Measurements from ENCODE around the gene CFAP298. TPM values are rescaled to one million over a fixed set of nuclear protein-coding genes. Genes with fewer than 3 reads are reported as not detected.

The CFAP298 gene
- total RNA-seq, 1 donor from 2014 or later: 60.3 TPM

DNA sequence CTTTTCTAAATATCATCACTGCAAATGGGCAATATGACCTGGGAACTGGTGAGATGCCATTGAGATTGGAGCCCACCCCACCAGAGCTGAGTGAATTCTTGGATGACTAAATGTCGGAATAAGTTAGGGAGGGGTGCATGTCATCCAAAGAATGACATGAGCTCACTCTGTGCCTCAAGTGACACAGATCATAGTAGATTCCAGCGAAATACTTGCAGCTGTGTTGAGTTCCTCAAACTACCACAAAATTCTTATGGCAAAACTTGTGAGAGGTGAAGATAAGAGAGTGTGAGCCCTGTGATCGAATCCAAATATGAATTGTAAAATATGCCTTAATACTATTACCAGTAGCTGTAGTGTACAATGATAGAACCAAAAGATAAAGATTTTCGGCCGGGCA lies 24.5 kb downstream of the CFAP298 start:
- DNase-seq (ENCODE audit: low spot score): no peak
- TF ChIP-seq, protein P1, sequence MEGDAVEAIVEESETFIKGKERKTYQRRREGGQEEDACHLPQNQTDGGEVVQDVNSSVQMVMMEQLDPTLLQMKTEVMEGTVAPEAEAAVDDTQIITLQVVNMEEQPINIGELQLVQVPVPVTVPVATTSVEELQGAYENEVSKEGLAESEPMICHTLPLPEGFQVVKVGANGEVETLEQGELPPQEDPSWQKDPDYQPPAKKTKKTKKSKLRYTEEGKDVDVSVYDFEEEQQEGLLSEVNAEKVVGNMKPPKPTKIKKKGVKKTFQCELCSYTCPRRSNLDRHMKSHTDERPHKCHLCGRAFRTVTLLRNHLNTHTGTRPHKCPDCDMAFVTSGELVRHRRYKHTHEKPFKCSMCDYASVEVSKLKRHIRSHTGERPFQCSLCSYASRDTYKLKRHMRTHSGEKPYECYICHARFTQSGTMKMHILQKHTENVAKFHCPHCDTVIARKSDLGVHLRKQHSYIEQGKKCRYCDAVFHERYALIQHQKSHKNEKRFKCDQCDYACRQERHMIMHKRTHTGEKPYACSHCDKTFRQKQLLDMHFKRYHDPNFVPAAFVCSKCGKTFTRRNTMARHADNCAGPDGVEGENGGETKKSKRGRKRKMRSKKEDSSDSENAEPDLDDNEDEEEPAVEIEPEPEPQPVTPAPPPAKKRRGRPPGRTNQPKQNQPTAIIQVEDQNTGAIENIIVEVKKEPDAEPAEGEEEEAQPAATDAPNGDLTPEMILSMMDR (IDR thresholded peaks at IDR 0.05; ENCODE audit: unreplicated experiment): no peak
- no peak overlapping the region for H3K4me3 Mint-ChIP-seq (ENCODE audit: unreplicated experiment)
- H3K27me3 Mint-ChIP-seq (ENCODE audit: unreplicated experiment): peaks cover 4% of the 10 kb centered on the region
- H3K27ac Mint-ChIP-seq (ENCODE audit: unreplicated experiment): no peak overlapping the region
- H3K36me3 Mint-ChIP-seq (ENCODE audit: low read depth, unreplicated experiment): no peaks in the 10 kb centered on the region
- no peaks in the 10 kb centered on the region for H3K9me3 Mint-ChIP-seq (ENCODE audit: unreplicated experiment)
- H3K4me1 Mint-ChIP-seq (ENCODE audit: unreplicated experiment): peaks cover 2% of the 10 kb centered on the region

DNA sequence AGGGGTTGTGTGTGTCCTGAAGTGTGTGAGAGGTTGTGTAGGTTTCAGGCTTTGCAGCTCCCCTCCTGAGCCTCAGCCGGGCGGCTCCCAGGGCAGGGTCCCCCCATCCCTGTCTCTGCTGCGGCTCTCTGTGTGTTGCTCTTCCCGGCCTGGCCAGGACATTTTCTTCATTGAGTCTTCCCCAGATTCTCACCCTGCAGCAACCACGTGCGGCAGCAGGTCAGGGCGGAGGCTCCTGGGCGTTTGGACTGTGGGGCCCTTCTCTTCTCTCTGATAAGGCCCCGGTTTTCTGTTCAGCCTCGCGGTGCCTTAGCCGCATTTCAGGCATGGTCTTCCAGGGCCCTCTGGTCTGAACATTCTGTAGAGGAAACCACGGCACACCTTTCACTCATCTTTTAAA lies 25.1 kb downstream of the CFAP298 start:
- Mint-ChIP-seq H3K27ac (ENCODE audit: unreplicated experiment) (no peak overlapping the region), H3K4me3 (ENCODE audit: unreplicated experiment) (no peak overlapping the region), H3K36me3 (ENCODE audit: low read depth, unreplicated experiment) (no peaks in the 10 kb centered on the region), H3K27me3 (ENCODE audit: unreplicated experiment) (peaks cover 4% of the 10 kb centered on the region), H3K9me3 (ENCODE audit: unreplicated experiment) (no peaks in the 10 kb centered on the region), H3K4me1 (ENCODE audit: unreplicated experiment) (peaks cover 2% of the 10 kb centered on the region)
- DNase-seq (ENCODE audit: low spot score): no peak
- TF ChIP-seq, protein P1 (IDR thresholded peaks at IDR 0.05; ENCODE audit: unreplicated experiment): no peak

DNA sequence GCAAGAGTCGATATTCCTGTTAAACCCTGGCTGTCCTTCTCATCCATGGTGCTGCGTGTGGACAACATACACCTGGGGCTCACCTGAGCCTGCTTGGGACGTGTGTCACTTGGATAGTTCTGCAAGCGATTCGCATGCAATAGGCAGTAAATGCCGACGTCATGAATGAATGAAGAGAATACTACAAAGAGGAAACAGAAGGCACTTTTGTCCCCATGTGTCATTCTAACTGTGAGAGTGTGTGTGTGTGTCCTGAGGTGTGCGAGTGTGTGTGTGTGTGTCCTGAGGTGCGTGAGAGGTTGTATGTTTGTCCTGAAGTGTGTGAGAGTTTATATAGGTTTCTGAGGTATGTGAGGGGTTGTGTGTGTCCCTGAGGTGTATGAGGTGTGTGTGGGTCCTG lies 26.2 kb downstream of the CFAP298 start:
- H3K4me3 Mint-ChIP-seq (ENCODE audit: unreplicated experiment): no peak overlapping the region

GRCh38 chr21:32585042-32585710 lies 27.0 kb downstream of the CFAP298 start, which contains the start of gene TCP10L:
Gene TCP10L, minus strand, starts transcription at chr21:32585523. Its CDS starts 1,219 bp downstream, at chr21:32584304.
- TF ChIP-seq, protein P1 (IDR thresholded peaks at IDR 0.05; ENCODE audit: unreplicated experiment): no peak
- DNase-seq (ENCODE audit: low spot score): no peak
- Mint-ChIP-seq H3K36me3 (ENCODE audit: low read depth, unreplicated experiment) (no peaks in the 10 kb centered on the region), H3K27ac (ENCODE audit: unreplicated experiment) (no peak within 1 kb of the TSS), H3K9me3 (ENCODE audit: unreplicated experiment) (no peaks in the 10 kb centered on the region), H3K4me3 (ENCODE audit: unreplicated experiment) (no peak within 1 kb of the TSS), H3K4me1 (ENCODE audit: unreplicated experiment) (peaks cover 2% of the 10 kb centered on the region), H3K27me3 (ENCODE audit: unreplicated experiment) (peaks cover 4% of the 10 kb centered on the region)

More for the DNA sequence above, 26.2 kb downstream of the CFAP298 start:
- H3K27ac Mint-ChIP-seq (ENCODE audit: unreplicated experiment): no peak overlapping the region
- no peaks in the 10 kb centered on the region for H3K36me3 Mint-ChIP-seq (ENCODE audit: low read depth, unreplicated experiment)
- no peak for DNase-seq (ENCODE audit: low spot score)
- TF ChIP-seq, protein P1 (IDR thresholded peaks at IDR 0.05; ENCODE audit: unreplicated experiment): no peak
- no peaks in the 10 kb centered on the region for H3K9me3 Mint-ChIP-seq (ENCODE audit: unreplicated experiment)
- peaks cover 4% of the 10 kb centered on the region for H3K27me3 Mint-ChIP-seq (ENCODE audit: unreplicated experiment)
- peaks cover 2% of the 10 kb centered on the region for H3K4me1 Mint-ChIP-seq (ENCODE audit: unreplicated experiment)

- H3K9me3 Mint-ChIP-seq (ENCODE audit: unreplicated experiment): no peaks in the 10 kb centered on the region
- peaks cover 4% of the 10 kb centered on the region for H3K27me3 Mint-ChIP-seq (ENCODE audit: unreplicated experiment)
- TF ChIP-seq, protein P1 (IDR thresholded peaks at IDR 0.05; ENCODE audit: unreplicated experiment): no peak
- H3K36me3 Mint-ChIP-seq (ENCODE audit: low read depth, unreplicated experiment): no peaks in the 10 kb centered on the region
- no peak overlapping the region for H3K4me3 Mint-ChIP-seq (ENCODE audit: unreplicated experiment)
- H3K4me1 Mint-ChIP-seq (ENCODE audit: unreplicated experiment): no peaks in the 10 kb centered on the region
- no peak overlapping the region for H3K27ac Mint-ChIP-seq (ENCODE audit: unreplicated experiment)
- no peak for DNase-seq (ENCODE audit: low spot score)
Measured at GRCh38 chr21:32584472-32584871, 27.7 kb downstream of the CFAP298 start.
